ENCODE measurements around the gene SRRD. TPM values are rescaled to one million over a fixed set of nuclear protein-coding genes. Genes with fewer than 3 reads are reported as not detected.

Gene SRRD
- total RNA-seq, 1 donor from 2014 or later = 34.4 TPM

- H3K4me1 ChIP-seq (ENCODE audit: insufficient read depth, low read length) = peaks cover 21% of the 10 kb centered on the region
- H3K9me3 ChIP-seq (ENCODE audit: insufficient read depth, low read depth, low read length) = no peaks in the 10 kb centered on the region
- no peak overlapping the region for H3K4me3 Mint-ChIP-seq (ENCODE audit: unreplicated experiment)
- no peak overlapping the region for H3K4me2 ChIP-seq (ENCODE audit: low read length)
- H3K36me3 Mint-ChIP-seq (ENCODE audit: low read depth, unreplicated experiment) = peaks cover 19% of the 10 kb centered on the region
- H3K27ac ChIP-seq (ENCODE audit: low read depth, low read length) = no peak overlapping the region
- no peaks in the 10 kb centered on the region for H3K27me3 ChIP-seq (ENCODE audit: insufficient read depth, low read length)
- no peak overlapping the region for H3K4me3 ChIP-seq (ENCODE audit: insufficient read depth, low read depth, low read length)
- peaks cover 18% of the 10 kb centered on the region for H3K4me1 Mint-ChIP-seq (ENCODE audit: low read depth, unreplicated experiment)
- DNase-seq (ENCODE audit: low read depth) (no peak), FAIRE-seq (no peak)
- peaks cover 8% of the 10 kb centered on the region for H3K79me2 ChIP-seq (ENCODE audit: insufficient read depth, low read length)
- H4K20me1 ChIP-seq (ENCODE audit: insufficient read depth, low read length) = peaks cover under 1% of the 10 kb centered on the region
- H3K27me3 Mint-ChIP-seq (ENCODE audit: low read depth, unreplicated experiment) = no peaks in the 10 kb centered on the region
- peaks cover 61% of the 10 kb centered on the region for H3K36me3 ChIP-seq (ENCODE audit: insufficient read depth, low read length)
- TF ChIP-seq CTCF (IDR thresholded peaks at IDR 0.05; ENCODE audit: insufficient read depth, low read depth, low read length) (no peak), EZH2 (IDR thresholded peaks at IDR 0.05; ENCODE audit: insufficient read depth, low read length) (no peak)
- H3K27ac Mint-ChIP-seq (ENCODE audit: unreplicated experiment) = no peak overlapping the region
- H2AFZ ChIP-seq (ENCODE audit: low read depth, low read length) = no peak overlapping the region
- no peak overlapping the region for H3K9ac ChIP-seq (ENCODE audit: low read length)
- no peaks in the 10 kb centered on the region for H3K9me3 Mint-ChIP-seq (ENCODE audit: unreplicated experiment)
Observed at GRCh38 chr22:26503758-26504157, 20.1 kb downstream of the SRRD start.

GRCh38 chr22:26508148-26508547, 24.5 kb downstream of the SRRD start:
- H3K36me3 Mint-ChIP-seq (ENCODE audit: low read depth, unreplicated experiment) = peaks cover 16% of the 10 kb centered on the region
- peaks cover 14% of the 10 kb centered on the region for H3K4me1 Mint-ChIP-seq (ENCODE audit: low read depth, unreplicated experiment)

More at GRCh38 chr22:26508148-26508547, 24.5 kb downstream of the SRRD start:
- Mint-ChIP-seq H3K27ac (ENCODE audit: unreplicated experiment) (no peak overlapping the region), H3K27me3 (ENCODE audit: low read depth, unreplicated experiment) (no peaks in the 10 kb centered on the region), H3K4me3 (ENCODE audit: unreplicated experiment) (no peak overlapping the region), H3K9me3 (ENCODE audit: unreplicated experiment) (no peaks in the 10 kb centered on the region)
- no peak overlapping the region for H3K9ac ChIP-seq (ENCODE audit: low read length)
- no peak for DNase-seq (ENCODE audit: low read depth)
- H2AFZ ChIP-seq (ENCODE audit: low read depth, low read length) = no peak overlapping the region
- H3K36me3 ChIP-seq (ENCODE audit: insufficient read depth, low read length) = peaks cover 46% of the 10 kb centered on the region
- peaks cover 43% of the 10 kb centered on the region for H3K79me2 ChIP-seq (ENCODE audit: insufficient read depth, low read length)
- H4K20me1 ChIP-seq (ENCODE audit: insufficient read depth, low read length) = peaks cover 6% of the 10 kb centered on the region
- no peak overlapping the region for H3K4me3 ChIP-seq (ENCODE audit: insufficient read depth, low read depth, low read length)
- no peaks in the 10 kb centered on the region for H3K27me3 ChIP-seq (ENCODE audit: insufficient read depth, low read length)
- no peaks in the 10 kb centered on the region for H3K9me3 ChIP-seq (ENCODE audit: insufficient read depth, low read depth, low read length)
- no peak for FAIRE-seq
- no peak overlapping the region for H3K27ac ChIP-seq (ENCODE audit: low read depth, low read length)
- H3K4me2 ChIP-seq (ENCODE audit: low read length) = no peak overlapping the region
- TF ChIP-seq EZH2 (IDR thresholded peaks at IDR 0.05; ENCODE audit: insufficient read depth, low read length) (no peak), CTCF (IDR thresholded peaks at IDR 0.05; ENCODE audit: insufficient read depth, low read depth, low read length) (no peak)
- H3K4me1 ChIP-seq (ENCODE audit: insufficient read depth, low read length) = peaks cover 14% of the 10 kb centered on the region

All from astrocyte (in vitro differentiated cells and primary cell).